Measurements from ENCODE around the gene DND1. TPM values are rescaled to one million over a fixed set of nuclear protein-coding genes. Genes with fewer than 3 reads are reported as not detected.
A peak's percentile ranks its signal among the peaks of the same experiment; 100 is the strongest.
"Not testable (repeated sequence)": the region's sequence is repeated elsewhere in the genome, so short reads cannot be mapped to it uniquely, and the experiment has no call there.

DND1 gene
- total and polyA plus RNA-seq, 2 donors = 0.52 to 5.0 TPM

DNA sequence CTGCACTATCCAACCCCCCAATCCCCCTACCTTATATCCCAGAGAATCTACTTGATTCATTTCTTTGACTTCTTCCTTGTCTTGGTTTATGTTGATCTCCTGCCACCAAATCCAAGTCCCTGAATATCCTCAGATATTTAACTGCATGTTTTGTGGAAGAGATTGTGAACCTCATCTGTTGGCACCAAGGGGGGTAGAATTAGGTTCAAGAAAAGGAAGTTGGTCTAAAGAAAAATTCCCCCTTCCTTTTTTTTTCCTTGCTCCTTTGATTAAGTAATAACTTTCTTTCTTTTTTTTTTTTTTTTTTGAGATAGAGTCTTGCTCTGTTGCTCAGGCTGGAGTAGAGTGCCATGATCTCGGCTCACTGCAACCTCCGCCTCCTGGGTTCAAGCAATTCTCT lies 39.9 kb downstream of the DND1 start:
- Histone ChIP-seq H3K27ac (ENCODE audit: low read depth in 1 of 2, low read length in 1 of 2) (no peak overlapping the region), H3K4me1 (ENCODE audit: control insufficient read depth in 2 of 2, insufficient read depth in 2 of 2, low read length in 2 of 2) (peaks cover 11 to 17% of the 10 kb centered on the region in 2 donors), H3K27me3 (ENCODE audit: control insufficient read depth in 2 of 2, insufficient read depth in 1 of 2, low read length in 1 of 2) (peaks cover 26 to 53% of the 10 kb centered on the region in 2 donors), H3K9me3 (ENCODE audit: control insufficient read depth in 2 of 2, insufficient read depth in 1 of 2, low read length in 1 of 2) (peaks cover 0 to 2% of the 10 kb centered on the region in 2 donors), H3K4me3 (ENCODE audit: low read length in 2 of 2) (no peak overlapping the region), H3K36me3 (ENCODE audit: control insufficient read depth in 2 of 2, insufficient read depth in 2 of 2, low read length in 1 of 2) (no peaks in the 10 kb centered on the region)
- WGBS = 95% methylated on average over 2 of the region's 2 CpGs
- no peak for DNase-seq (ENCODE audit: low read depth in 6 of 9, low spot score in 9 of 9)

GRCh38 chr5:140633021-140633471 lies 40.3 kb downstream of the DND1 start, which contains the start of gene CD14:
CD14 (minus strand) TSS chr5:140633175; CDS start chr5:140633071, 104 bp downstream.
- 15% methylated on average over 16 of the region's 16 CpGs for WGBS
- H3K27ac ChIP-seq (ENCODE audit: low read depth in 1 of 2, low read length in 1 of 2) = peak within 1 kb of the TSS in 1 of 2 donors; percentile 42
- no peak for DNase-seq (ENCODE audit: low read depth in 6 of 9, low spot score in 9 of 9)
- peaks cover 11 to 17% of the 10 kb centered on the region in 2 donors for H3K4me1 ChIP-seq (ENCODE audit: control insufficient read depth in 2 of 2, insufficient read depth in 2 of 2, low read length in 2 of 2)
- H3K27me3 ChIP-seq (ENCODE audit: control insufficient read depth in 2 of 2, insufficient read depth in 1 of 2, low read length in 1 of 2) = peaks cover 26 to 54% of the 10 kb centered on the region in 2 donors
- peaks cover 0 to 2% of the 10 kb centered on the region in 2 donors for H3K9me3 ChIP-seq (ENCODE audit: control insufficient read depth in 2 of 2, insufficient read depth in 1 of 2, low read length in 1 of 2)
- peak within 1 kb of the TSS; percentile 29 to 55 for H3K4me3 ChIP-seq (ENCODE audit: low read length in 2 of 2)
- H3K36me3 ChIP-seq (ENCODE audit: control insufficient read depth in 2 of 2, insufficient read depth in 2 of 2, low read length in 1 of 2) = no peaks in the 10 kb centered on the region

DNA sequence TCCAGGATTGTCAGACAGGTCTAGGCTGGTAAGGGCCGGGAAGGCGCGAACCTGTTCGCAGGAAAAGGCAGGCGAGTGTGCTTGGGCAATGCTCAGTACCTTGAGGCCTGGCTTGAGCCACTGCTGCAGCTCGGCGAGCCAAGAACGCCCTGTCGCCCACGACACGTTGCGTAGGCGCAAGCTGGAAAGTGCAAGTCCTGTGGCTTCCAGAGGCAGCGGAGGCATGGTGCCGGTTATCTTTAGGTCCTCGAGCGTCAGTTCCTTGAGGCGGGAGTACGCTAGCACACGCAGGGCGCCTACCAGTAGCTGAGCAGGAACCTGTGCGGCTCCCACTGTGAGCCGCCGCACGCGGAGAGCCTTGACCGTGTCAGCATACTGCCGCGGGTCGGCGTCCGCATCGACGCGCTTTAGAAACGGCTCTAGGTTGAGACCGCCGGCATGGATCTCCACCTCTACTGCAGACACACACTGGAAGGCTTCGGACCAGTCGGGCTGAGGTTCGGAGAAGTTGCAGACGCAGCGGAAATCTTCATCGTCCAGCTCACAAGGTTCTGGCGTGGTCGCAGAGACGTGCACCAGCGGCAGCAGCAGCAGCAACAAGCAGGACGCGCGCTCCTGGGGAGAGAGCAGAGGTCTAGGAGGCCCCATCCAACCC lies 40.9 kb downstream of the DND1 start:
- H3K4me1 ChIP-seq (ENCODE audit: control insufficient read depth in 2 of 2, insufficient read depth in 2 of 2, low read length in 2 of 2) = peaks cover 11 to 17% of the 10 kb centered on the region in 2 donors
- peaks cover 0 to 2% of the 10 kb centered on the region in 2 donors for H3K9me3 ChIP-seq (ENCODE audit: control insufficient read depth in 2 of 2, insufficient read depth in 1 of 2, low read length in 1 of 2)
- peak overlapping the region; percentile 29 to 55 for H3K4me3 ChIP-seq (ENCODE audit: low read length in 2 of 2)
- H3K27me3 ChIP-seq (ENCODE audit: control insufficient read depth in 2 of 2, insufficient read depth in 1 of 2, low read length in 1 of 2) = peaks cover 26 to 54% of the 10 kb centered on the region in 2 donors
- DNase-seq (ENCODE audit: low read depth in 6 of 9, low spot score in 9 of 9) = peak in 3 of 9 donors; percentile 18 to 46 (median 35)
- peak overlapping the region in 1 of 2 donors; percentile 13 for H3K27ac ChIP-seq (ENCODE audit: low read depth in 1 of 2, low read length in 1 of 2)
- no peaks in the 10 kb centered on the region for H3K36me3 ChIP-seq (ENCODE audit: control insufficient read depth in 2 of 2, insufficient read depth in 2 of 2, low read length in 1 of 2)
- 3% methylated on average over 51 of the region's 51 CpGs for WGBS

DNA sequence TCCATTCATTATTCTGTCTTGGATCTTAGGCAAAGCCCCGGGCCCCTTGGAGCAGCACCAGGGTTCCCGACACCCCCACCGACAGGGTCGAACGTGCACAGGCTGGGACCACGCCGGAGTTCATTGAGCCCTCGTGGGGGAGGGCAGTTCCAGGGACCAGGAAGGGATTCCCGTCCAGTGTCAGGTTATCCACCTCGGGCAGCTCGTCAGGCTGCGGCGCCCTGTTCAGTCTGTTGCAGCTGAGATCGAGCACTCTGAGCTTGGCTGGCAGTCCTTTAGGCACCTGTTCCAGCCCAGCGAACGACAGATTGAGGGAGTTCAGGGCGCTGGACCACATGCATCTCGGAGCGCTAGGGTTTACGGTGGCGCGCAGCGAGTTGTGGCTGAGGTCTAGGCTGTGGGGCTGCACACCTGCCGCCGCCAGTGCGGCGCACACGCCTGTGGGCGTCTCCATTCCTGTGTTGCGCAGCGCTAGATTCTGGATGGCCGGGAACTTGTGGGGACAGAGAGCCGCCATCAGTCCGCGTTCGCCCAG lies 41.5 kb downstream of the DND1 start:
- no peaks in the 10 kb centered on the region for H3K36me3 ChIP-seq (ENCODE audit: control insufficient read depth in 2 of 2, insufficient read depth in 2 of 2, low read length in 1 of 2)
- peak in 3 of 9 donors; percentile 11 to 61 (median 26) for DNase-seq (ENCODE audit: low read depth in 6 of 9, low spot score in 9 of 9)
- H3K27me3 ChIP-seq (ENCODE audit: control insufficient read depth in 2 of 2, insufficient read depth in 1 of 2, low read length in 1 of 2) = peaks cover 26 to 53% of the 10 kb centered on the region in 2 donors
- 10% methylated on average over 36 of the region's 36 CpGs for WGBS
- peaks cover 11 to 17% of the 10 kb centered on the region in 2 donors for H3K4me1 ChIP-seq (ENCODE audit: control insufficient read depth in 2 of 2, insufficient read depth in 2 of 2, low read length in 2 of 2)
- H3K9me3 ChIP-seq (ENCODE audit: control insufficient read depth in 2 of 2, insufficient read depth in 1 of 2, low read length in 1 of 2) = peaks cover 0 to 2% of the 10 kb centered on the region in 2 donors
- H3K27ac ChIP-seq (ENCODE audit: low read depth in 1 of 2, low read length in 1 of 2) = peak overlapping the region in 1 of 2 donors; percentile 42
- peak overlapping the region; percentile 29 to 55 for H3K4me3 ChIP-seq (ENCODE audit: low read length in 2 of 2)

GRCh38 chr5:140631036-140631417 lies 42.3 kb downstream of the DND1 start:
- Histone ChIP-seq H3K4me3 (ENCODE audit: low read length in 2 of 2) (no peak overlapping the region), H3K9me3 (ENCODE audit: control insufficient read depth in 2 of 2, insufficient read depth in 1 of 2, low read length in 1 of 2) (peaks cover 0 to 2% of the 10 kb centered on the region in 2 donors), H3K27ac (ENCODE audit: low read depth in 1 of 2, low read length in 1 of 2) (no peak overlapping the region), H3K4me1 (ENCODE audit: control insufficient read depth in 2 of 2, insufficient read depth in 2 of 2, low read length in 2 of 2) (peaks cover 11 to 17% of the 10 kb centered on the region in 2 donors), H3K36me3 (ENCODE audit: control insufficient read depth in 2 of 2, insufficient read depth in 2 of 2, low read length in 1 of 2) (no peaks in the 10 kb centered on the region), H3K27me3 (ENCODE audit: control insufficient read depth in 2 of 2, insufficient read depth in 1 of 2, low read length in 1 of 2) (peaks cover 26 to 51% of the 10 kb centered on the region in 2 donors)
- WGBS = 96% methylated on average over 4 of the region's 4 CpGs
- DNase-seq (ENCODE audit: low read depth in 6 of 9, low spot score in 9 of 9) = no peak

- Histone ChIP-seq H3K27me3 (ENCODE audit: control insufficient read depth in 2 of 2, insufficient read depth in 1 of 2, low read length in 1 of 2) (peaks cover 26 to 51% of the 10 kb centered on the region in 2 donors), H3K9me3 (ENCODE audit: control insufficient read depth in 2 of 2, insufficient read depth in 1 of 2, low read length in 1 of 2) (peaks cover 0 to 2% of the 10 kb centered on the region in 2 donors), H3K4me3 (ENCODE audit: low read length in 2 of 2) (no peak overlapping the region), H3K4me1 (ENCODE audit: control insufficient read depth in 2 of 2, insufficient read depth in 2 of 2, low read length in 2 of 2) (peaks cover 11 to 17% of the 10 kb centered on the region in 2 donors), H3K36me3 (ENCODE audit: control insufficient read depth in 2 of 2, insufficient read depth in 2 of 2, low read length in 1 of 2) (no peaks in the 10 kb centered on the region), H3K27ac (ENCODE audit: low read depth in 1 of 2, low read length in 1 of 2) (no peak overlapping the region)
- no peak for DNase-seq (ENCODE audit: low read depth in 6 of 9, low spot score in 9 of 9)
- WGBS = 88% methylated on average over 2 of the region's 2 CpGs
Observed at GRCh38 chr5:140630292-140631035, 42.9 kb downstream of the DND1 start.

- H3K4me1 ChIP-seq (ENCODE audit: control insufficient read depth in 2 of 2, insufficient read depth in 2 of 2, low read length in 2 of 2) = peaks cover 11 to 17% of the 10 kb centered on the region in 2 donors
- WGBS = 84% methylated on average over 1 of the region's 1 CpG
- H3K27me3 ChIP-seq (ENCODE audit: control insufficient read depth in 2 of 2, insufficient read depth in 1 of 2, low read length in 1 of 2) = peaks cover 23 to 45% of the 10 kb centered on the region in 2 donors
- H3K4me3 ChIP-seq (ENCODE audit: low read length in 2 of 2) = no peak overlapping the region
- H3K9me3 ChIP-seq (ENCODE audit: control insufficient read depth in 2 of 2, insufficient read depth in 1 of 2, low read length in 1 of 2) = peaks cover 0 to 2% of the 10 kb centered on the region in 2 donors
- DNase-seq (ENCODE audit: low read depth in 6 of 9, low spot score in 9 of 9) = no peak
- no peaks in the 10 kb centered on the region for H3K36me3 ChIP-seq (ENCODE audit: control insufficient read depth in 2 of 2, insufficient read depth in 2 of 2, low read length in 1 of 2)
- H3K27ac ChIP-seq (ENCODE audit: low read depth in 1 of 2, low read length in 1 of 2) = no peak overlapping the region
Observed at GRCh38 chr5:140628711-140629110, 44.7 kb downstream of the DND1 start.

GRCh38 chr5:140627972-140628371 lies 45.4 kb downstream of the DND1 start:
- H3K9me3 ChIP-seq (ENCODE audit: control insufficient read depth in 2 of 2, insufficient read depth in 1 of 2, low read length in 1 of 2) = peaks cover 0 to 2% of the 10 kb centered on the region in 2 donors
- peaks cover 11 to 14% of the 10 kb centered on the region in 2 donors for H3K4me1 ChIP-seq (ENCODE audit: control insufficient read depth in 2 of 2, insufficient read depth in 2 of 2, low read length in 2 of 2)
- no peak overlapping the region for H3K4me3 ChIP-seq (ENCODE audit: low read length in 2 of 2)
- DNase-seq (ENCODE audit: low read depth in 6 of 9, low spot score in 9 of 9) = no peak
- no peaks in the 10 kb centered on the region for H3K36me3 ChIP-seq (ENCODE audit: control insufficient read depth in 2 of 2, insufficient read depth in 2 of 2, low read length in 1 of 2)
- 98% methylated on average over 6 of the region's 6 CpGs for WGBS
- no peak overlapping the region for H3K27ac ChIP-seq (ENCODE audit: low read depth in 1 of 2, low read length in 1 of 2)
- peaks cover 17 to 38% of the 10 kb centered on the region in 2 donors for H3K27me3 ChIP-seq (ENCODE audit: control insufficient read depth in 2 of 2, insufficient read depth in 1 of 2, low read length in 1 of 2)

DNA sequence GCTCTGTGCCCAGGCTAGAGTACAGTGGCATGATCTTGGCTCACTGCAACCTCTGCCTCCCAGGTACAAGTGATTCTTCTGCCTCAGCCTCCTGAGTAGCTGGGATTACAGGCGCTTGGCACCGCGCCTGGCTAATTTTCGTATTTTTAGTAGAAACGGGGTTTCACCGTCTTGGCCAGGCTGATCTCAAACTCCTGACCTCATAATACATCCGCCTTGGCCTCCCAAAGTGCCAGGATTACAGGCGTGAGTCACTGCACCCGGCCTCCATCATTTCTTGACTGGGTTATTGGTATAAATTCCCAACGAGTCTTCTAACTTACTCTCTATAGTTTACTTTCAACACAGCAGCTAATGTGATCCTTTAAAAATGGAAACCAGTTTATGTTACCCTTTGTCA lies 48.5 kb downstream of the DND1 start:
- H3K36me3 ChIP-seq (ENCODE audit: control insufficient read depth in 2 of 2, insufficient read depth in 2 of 2, low read length in 1 of 2); H3K27ac ChIP-seq (ENCODE audit: low read depth in 1 of 2, low read length in 1 of 2); DNase-seq (ENCODE audit: low read depth in 6 of 9, low spot score in 9 of 9); H3K4me1 ChIP-seq (ENCODE audit: control insufficient read depth in 2 of 2, insufficient read depth in 2 of 2, low read length in 2 of 2); H3K9me3 ChIP-seq (ENCODE audit: control insufficient read depth in 2 of 2, insufficient read depth in 1 of 2, low read length in 1 of 2); H3K4me3 ChIP-seq (ENCODE audit: low read length in 2 of 2): not testable (repeated sequence)
- 95% methylated on average over 10 of the region's 10 CpGs for WGBS
- peaks cover 0 to 12% of the 10 kb centered on the region in 2 donors for H3K27me3 ChIP-seq (ENCODE audit: control insufficient read depth in 2 of 2, insufficient read depth in 1 of 2, low read length in 1 of 2)
